Activated CD4-positive, alpha-beta T cell treated with anti-CD3 and anti-CD28 coated beads, Interleukin-2, Interleukin-6, amounts not matched to agents 100 ng/mL and 50 ng/mL, durations not matched to agents 16 hours and 8 hours (primary cell): ENCODE measurements around the gene RHNO1.

Experiments used
- DNase-seq: peaks from one replicate; pipeline ENCODE4 v3.0.0-alpha.2; 2020

RHNO1 gene

GRCh38 chr12:2904260-2904659, 27.2 kb downstream of the RHNO1 start:
- no peak for DNase-seq

GRCh38 chr12:2912216-2912575, 35.2 kb downstream of the RHNO1 start:
- no peak for DNase-seq

- no peak for DNase-seq
Observed at GRCh38 chr12:2919249-2919648, 42.2 kb downstream of the RHNO1 start.

GRCh38 chr12:2922329-2922728, 45.3 kb downstream of the RHNO1 start:
- DNase-seq, result no peak

GRCh38 chr12:2923057-2923456, 46.0 kb downstream of the RHNO1 start:
- no peak for DNase-seq

- DNase-seq, result no peak
Observed at GRCh38 chr12:2924019-2924418, 47.0 kb downstream of the RHNO1 start.

GRCh38 chr12:2925322-2925995, 48.4 kb downstream of the RHNO1 start:
- DNase-seq, result peak; percentile 13

- no peak for DNase-seq
Observed at GRCh38 chr12:2930865-2931264, 53.8 kb downstream of the RHNO1 start.

- DNase-seq, result no peak
Observed at GRCh38 chr12:2933586-2933985, 56.6 kb downstream of the RHNO1 start.

GRCh38 chr12:2934371-2934770, 57.3 kb downstream of the RHNO1 start:
- no peak for DNase-seq

- no peak for DNase-seq
Observed at GRCh38 chr12:2936301-2936700, 59.3 kb downstream of the RHNO1 start.

GRCh38 chr12:2937500-2937899, 60.5 kb downstream of the RHNO1 start:
- no peak for DNase-seq
